ENCODE results near the gene ZNF469. TPM values are rescaled to one million over a fixed set of nuclear protein-coding genes. Genes with fewer than 3 reads are reported as not detected.
A peak's percentile ranks its signal among the peaks of the same experiment; 100 is the strongest.
"Not testable (repeated sequence)": the region's sequence is repeated elsewhere in the genome, so short reads cannot be mapped to it uniquely, and the experiment has no call there.

ZNF469 gene
- total RNA-seq, 6 donors from 2014 or later: 0.98 to 4.2 (median 2.4) TPM

DNA sequence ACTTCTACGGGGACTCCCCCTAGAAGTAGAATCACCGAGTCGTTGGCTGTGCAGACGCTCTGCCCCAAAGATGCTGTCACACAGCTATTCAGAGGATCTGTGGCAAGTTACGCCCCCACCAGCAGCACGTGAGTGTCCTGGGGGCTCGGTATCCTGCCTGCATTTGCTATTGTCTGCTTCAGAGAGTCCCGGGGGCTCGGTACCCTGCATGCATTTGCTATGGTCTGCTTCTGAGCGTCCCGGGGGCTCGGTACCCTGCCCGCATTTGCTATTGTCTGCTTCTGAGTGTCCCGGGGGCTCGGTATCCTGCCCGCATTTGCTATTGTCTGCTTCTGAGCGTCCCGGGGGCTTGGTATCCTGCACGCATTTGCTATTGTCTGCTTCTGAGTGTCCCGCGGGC, 23.8 kb upstream of the ZNF469 start:
- no peak overlapping the region for H3K27ac ChIP-seq
- peaks cover 0 to 5% (median 0%) of the 10 kb centered on the region in 4 donors for H3K9me3 ChIP-seq
- ATAC-seq (ENCODE audit: low FRiP score in 2 of 2): no peak
- H3K4me1 ChIP-seq: no peaks in the 10 kb centered on the region
- WGBS, 2 donors: 82% methylated on average over 21 of the region's 21 CpGs
- H3K36me3 ChIP-seq: no peaks in the 10 kb centered on the region
- no peak for TF ChIP-seq POLR2A (IDR thresholded peaks at IDR 0.05)
- peak in 1 of 2 donors; percentile 30 for DNase-seq
- no peak overlapping the region for H3K4me3 ChIP-seq
- H3K27me3 ChIP-seq: no peaks in the 10 kb centered on the region

DNA sequence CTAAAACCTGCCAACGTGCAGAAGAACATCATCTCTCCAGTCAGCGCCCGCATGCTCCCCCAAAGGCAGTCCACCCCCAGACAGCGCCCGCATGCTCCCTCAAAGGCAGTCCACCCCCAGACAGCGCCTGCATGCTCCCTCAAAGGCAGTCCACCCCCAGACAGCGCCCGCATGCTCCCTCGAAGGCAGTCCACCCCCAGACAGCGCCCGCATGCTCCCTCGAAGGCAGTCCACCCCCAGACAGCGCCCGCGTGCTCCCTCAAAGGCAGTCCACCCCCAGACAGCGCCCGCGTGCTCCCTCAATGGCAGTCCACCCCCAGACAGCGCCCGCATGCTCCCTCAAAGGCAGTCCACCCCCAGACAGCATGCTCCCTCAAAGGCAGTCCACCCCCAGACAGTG, 22.4 kb upstream of the ZNF469 start:
- WGBS, 2 donors: 88 to 91% methylated on average over 10 to 15 of the region's 20 CpGs
- DNase-seq: peak in 1 of 2 donors; percentile 40
- not testable (repeated sequence) for H3K27me3 ChIP-seq; ATAC-seq (ENCODE audit: low FRiP score in 2 of 2); H3K4me3 ChIP-seq; H3K9me3 ChIP-seq; H3K36me3 ChIP-seq; H3K4me1 ChIP-seq; H3K27ac ChIP-seq

GRCh38 chr16:88360999-88361398, 21.8 kb upstream of the ZNF469 start:
- no peak for TF ChIP-seq CTCF (IDR thresholded peaks at IDR 0.05)
- no peak for TF ChIP-seq POLR2A (IDR thresholded peaks at IDR 0.05)
- no peak for TF ChIP-seq POLR2AphosphoS5 (IDR thresholded peaks at IDR 0.05)
- no peak for TF ChIP-seq EP300 (IDR thresholded peaks at IDR 0.05)
- no peak for DNase-seq
- H3K4me1 ChIP-seq: no peaks in the 10 kb centered on the region
- no peak overlapping the region for H3K4me3 ChIP-seq
- no peak overlapping the region for H3K27ac ChIP-seq
- no peak for ATAC-seq (ENCODE audit: low FRiP score in 2 of 2)
- WGBS, 2 donors: 75 to 81% methylated on average over 2 of the region's 2 CpGs
- H3K36me3 ChIP-seq: no peaks in the 10 kb centered on the region
- H3K27me3 ChIP-seq: no peaks in the 10 kb centered on the region
- peaks cover 0 to 5% (median 0%) of the 10 kb centered on the region in 4 donors for H3K9me3 ChIP-seq

DNA sequence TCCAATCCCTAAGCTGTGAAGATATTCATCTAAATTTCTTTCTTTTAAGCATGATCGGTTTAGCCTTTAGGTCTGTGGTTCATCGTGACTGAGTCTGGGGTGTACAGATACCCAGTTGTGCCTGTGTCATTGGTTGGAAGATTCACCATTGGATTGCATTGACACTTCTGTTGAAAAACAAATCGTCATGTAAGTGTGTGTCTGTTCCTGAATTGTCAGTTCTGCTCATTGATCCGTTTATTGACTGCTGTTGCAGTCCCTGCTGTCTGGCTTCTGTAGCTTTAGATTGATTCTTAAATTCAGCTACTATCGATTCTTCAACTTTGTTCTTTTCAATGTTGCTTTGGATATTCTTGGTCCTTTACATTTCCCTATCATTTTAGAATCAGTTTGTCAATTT, 21.0 kb upstream of the ZNF469 start:
- DNase-seq (no peak), ATAC-seq (ENCODE audit: low FRiP score in 2 of 2) (no peak)
- no peaks in the 10 kb centered on the region for H3K36me3 ChIP-seq
- peaks cover 0 to 5% (median 0%) of the 10 kb centered on the region in 4 donors for H3K9me3 ChIP-seq
- no peak overlapping the region for H3K4me3 ChIP-seq
- no peaks in the 10 kb centered on the region for H3K27me3 ChIP-seq
- no peaks in the 10 kb centered on the region for H3K4me1 ChIP-seq
- H3K27ac ChIP-seq: no peak overlapping the region
- TF ChIP-seq POLR2AphosphoS5 (IDR thresholded peaks at IDR 0.05) (no peak), CTCF (IDR thresholded peaks at IDR 0.05) (no peak), EP300 (IDR thresholded peaks at IDR 0.05) (no peak), POLR2A (IDR thresholded peaks at IDR 0.05) (no peak)
- whole genome bisulfite sequencing, 2 donors: 88% methylated on average over 5 of the region's 5 CpGs

- DNase-seq (no peak), ATAC-seq (ENCODE audit: low FRiP score in 2 of 2) (no peak)
- no peak overlapping the region for H3K27ac ChIP-seq
- TF ChIP-seq POLR2AphosphoS5 (IDR thresholded peaks at IDR 0.05) (no peak), EP300 (IDR thresholded peaks at IDR 0.05) (no peak), CTCF (IDR thresholded peaks at IDR 0.05) (no peak), POLR2A (IDR thresholded peaks at IDR 0.05) (no peak)
- WGBS, 2 donors: 52 to 63% methylated on average over 2 of the region's 2 CpGs
- no peaks in the 10 kb centered on the region for H3K4me1 ChIP-seq
- H3K4me3 ChIP-seq: no peak overlapping the region
- H3K36me3 ChIP-seq: no peaks in the 10 kb centered on the region
- H3K9me3 ChIP-seq: peaks cover 0 to 5% (median 0%) of the 10 kb centered on the region in 4 donors
- no peaks in the 10 kb centered on the region for H3K27me3 ChIP-seq
Observed at GRCh38 chr16:88363239-88363891, 19.4 kb upstream of the ZNF469 start.

DNA sequence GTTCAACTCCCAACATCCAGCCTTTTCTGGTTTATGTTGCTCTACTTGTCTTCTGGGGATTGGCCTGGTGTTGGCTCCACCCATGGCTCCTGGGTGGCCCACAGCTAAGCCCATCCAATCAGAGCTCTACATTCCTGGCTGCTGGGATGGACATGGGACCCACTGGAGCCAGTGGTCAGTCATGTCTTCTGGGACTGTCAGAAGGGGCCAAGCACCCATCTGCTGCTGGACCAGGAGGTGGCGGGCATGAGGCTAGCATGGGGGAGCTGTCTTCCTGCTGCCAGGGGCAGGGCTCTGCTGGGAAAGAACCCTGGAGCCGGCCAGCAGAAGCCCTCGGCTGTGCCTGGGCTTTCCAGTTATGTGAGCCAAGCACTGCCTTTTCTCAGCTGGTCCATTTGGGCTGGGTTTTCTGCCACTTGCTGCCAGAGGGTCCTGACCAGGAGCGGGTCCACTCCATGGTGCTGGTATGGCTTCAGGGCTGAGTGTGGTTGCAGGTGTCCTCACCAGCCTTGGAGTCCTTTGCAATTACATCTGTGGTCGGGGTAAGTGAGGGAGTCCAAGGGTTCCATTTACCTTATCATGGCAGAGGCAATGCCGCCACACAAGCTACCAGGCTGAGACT, 17.4 kb upstream of the ZNF469 start:
- H3K4me1 ChIP-seq: no peaks in the 10 kb centered on the region
- H3K27ac ChIP-seq: no peak overlapping the region
- H3K9me3 ChIP-seq: peaks cover 0 to 5% (median 0%) of the 10 kb centered on the region in 4 donors
- peak in 1 of 2 donors; percentile 19 for DNase-seq
- no peak overlapping the region for H3K4me3 ChIP-seq
- H3K27me3 ChIP-seq: no peaks in the 10 kb centered on the region
- no peak for TF ChIP-seq EP300 (IDR thresholded peaks at IDR 0.05)
- no peak for TF ChIP-seq POLR2AphosphoS5 (IDR thresholded peaks at IDR 0.05)
- TF ChIP-seq CTCF (IDR thresholded peaks at IDR 0.05): no peak
- TF ChIP-seq POLR2A (IDR thresholded peaks at IDR 0.05): no peak
- no peak for ATAC-seq (ENCODE audit: low FRiP score in 2 of 2)
- H3K36me3 ChIP-seq: no peaks in the 10 kb centered on the region
- WGBS, 2 donors: 93 to 100% methylated on average over 2 to 6 of the region's 6 CpGs

Data from upper lobe of left lung (tissue), 6 donors.